ENCODE measurements around the gene NT5DC1.

NT5DC1 gene

DNA sequence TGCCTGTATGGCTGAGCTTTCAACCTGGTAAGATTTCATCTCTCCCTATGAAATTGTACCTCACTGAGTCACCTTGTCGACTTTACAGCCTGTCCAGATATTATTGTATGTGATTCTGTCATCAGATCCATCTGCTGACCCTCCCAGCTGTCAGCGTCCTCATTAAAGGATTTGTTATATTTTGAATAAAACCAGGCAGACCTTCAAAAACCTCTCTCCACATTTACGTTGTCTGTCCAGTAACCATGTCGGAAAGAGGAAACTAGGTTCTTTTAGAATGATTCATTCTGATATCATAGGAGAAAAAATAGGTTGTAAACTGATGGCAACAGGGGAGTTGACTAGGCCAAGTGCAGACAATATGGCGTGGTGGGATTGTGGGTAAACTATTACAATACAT lies 114.8 kb downstream of the NT5DC1 start:
- H3K4me3 ChIP-seq (ENCODE audit: low read depth, low read length), result no peak overlapping the region
- H3K9me3 ChIP-seq (ENCODE audit: control insufficient read depth, low read length), result no peaks in the 10 kb centered on the region
- no peak overlapping the region for H2AFZ ChIP-seq
- H3K4me2 ChIP-seq (ENCODE audit: low read length), result no peak overlapping the region
- no peak for TF ChIP-seq CTCF (IDR thresholded peaks at IDR 0.05)
- peaks cover 5% of the 10 kb centered on the region for H3K4me1 ChIP-seq
- H3K79me2 ChIP-seq, result no peaks in the 10 kb centered on the region
- H3K9ac ChIP-seq, result no peak overlapping the region
- H3K27ac ChIP-seq, result no peak overlapping the region
- no peaks in the 10 kb centered on the region for H3K36me3 ChIP-seq (ENCODE audit: control insufficient read depth, insufficient read depth, low read length)
- no peaks in the 10 kb centered on the region for H3K27me3 ChIP-seq (ENCODE audit: control insufficient read depth, insufficient read depth, low read length)

DNA sequence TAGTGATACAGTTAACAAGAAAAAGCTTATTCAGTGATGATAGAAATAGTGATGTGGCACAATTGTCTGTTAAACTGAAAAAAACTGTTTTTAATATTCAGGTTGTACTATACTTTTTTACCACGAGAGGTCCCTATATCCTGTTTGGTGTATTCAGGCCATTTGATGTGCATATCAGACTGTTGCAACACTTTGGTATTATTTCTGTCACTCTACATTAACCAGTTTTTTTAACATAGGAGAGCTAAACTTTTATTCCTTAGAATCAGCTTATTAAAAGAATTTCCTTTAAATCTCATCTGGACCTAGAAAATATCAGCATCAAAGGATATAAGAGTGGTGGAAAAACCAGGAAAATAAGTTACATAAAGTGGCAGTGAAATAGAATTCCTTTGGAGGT lies 116.4 kb downstream of the NT5DC1 start:
- Histone ChIP-seq H3K36me3 (ENCODE audit: control insufficient read depth, insufficient read depth, low read length) (no peaks in the 10 kb centered on the region), H3K9ac (no peak overlapping the region)

GRCh38 chr6:116218172-116218633 lies 117.5 kb downstream of the NT5DC1 start:
- no peaks in the 10 kb centered on the region for H3K9me3 ChIP-seq (ENCODE audit: control insufficient read depth, low read length)

More for the DNA sequence above, 116.4 kb downstream of the NT5DC1 start:
- Histone ChIP-seq H3K9me3 (ENCODE audit: control insufficient read depth, low read length) (no peaks in the 10 kb centered on the region), H3K4me2 (ENCODE audit: low read length) (no peak overlapping the region), H3K4me3 (ENCODE audit: low read depth, low read length) (no peak overlapping the region), H3K27me3 (ENCODE audit: control insufficient read depth, insufficient read depth, low read length) (no peaks in the 10 kb centered on the region), H3K79me2 (no peaks in the 10 kb centered on the region), H3K4me1 (peaks cover 6% of the 10 kb centered on the region), H2AFZ (no peak overlapping the region), H3K27ac (no peak overlapping the region)
- peak; percentile 37 for TF ChIP-seq CTCF (IDR thresholded peaks at IDR 0.05)

DNA sequence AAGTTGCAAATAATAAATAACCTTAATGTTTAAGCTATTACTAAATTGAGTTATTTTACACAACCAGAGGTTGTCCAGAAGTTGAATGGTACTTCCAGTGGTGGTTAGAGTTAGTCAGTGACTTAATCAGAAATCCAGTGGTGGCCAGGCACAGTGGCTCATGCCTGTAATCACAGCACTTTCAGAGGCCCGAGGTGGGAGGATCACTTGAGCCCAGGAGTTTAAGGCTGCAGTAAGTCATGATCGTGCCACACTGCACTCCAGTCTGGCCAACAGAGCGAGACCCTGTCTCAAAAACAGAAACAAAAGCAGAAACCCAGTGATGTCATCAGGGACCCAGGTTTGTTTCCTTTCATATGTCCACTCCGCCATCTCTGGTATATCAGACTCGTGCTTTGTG lies 118.2 kb downstream of the NT5DC1 start:
- no peaks in the 10 kb centered on the region for H3K36me3 ChIP-seq (ENCODE audit: control insufficient read depth, insufficient read depth, low read length)
- no peak for TF ChIP-seq CTCF (IDR thresholded peaks at IDR 0.05)
- H3K79me2 ChIP-seq, result no peaks in the 10 kb centered on the region
- H3K27ac ChIP-seq, result no peak overlapping the region
- no peak overlapping the region for H3K9ac ChIP-seq
- H3K4me2 ChIP-seq (ENCODE audit: low read length), result no peak overlapping the region
- no peak overlapping the region for H3K4me3 ChIP-seq (ENCODE audit: low read depth, low read length)
- H3K4me1 ChIP-seq, result peaks cover 6% of the 10 kb centered on the region
- H2AFZ ChIP-seq, result no peak overlapping the region
- H3K9me3 ChIP-seq (ENCODE audit: control insufficient read depth, low read length), result no peaks in the 10 kb centered on the region
- no peaks in the 10 kb centered on the region for H3K27me3 ChIP-seq (ENCODE audit: control insufficient read depth, insufficient read depth, low read length)

More at GRCh38 chr6:116218172-116218633, 117.5 kb downstream of the NT5DC1 start:
- H3K4me3 ChIP-seq (ENCODE audit: low read depth, low read length), result no peak overlapping the region
- H3K27me3 ChIP-seq (ENCODE audit: control insufficient read depth, insufficient read depth, low read length), result no peaks in the 10 kb centered on the region
- no peaks in the 10 kb centered on the region for H3K79me2 ChIP-seq
- no peak overlapping the region for H3K9ac ChIP-seq
- H3K4me2 ChIP-seq (ENCODE audit: low read length), result no peak overlapping the region
- no peaks in the 10 kb centered on the region for H3K36me3 ChIP-seq (ENCODE audit: control insufficient read depth, insufficient read depth, low read length)
- peaks cover 6% of the 10 kb centered on the region for H3K4me1 ChIP-seq
- no peak overlapping the region for H3K27ac ChIP-seq
- H2AFZ ChIP-seq, result no peak overlapping the region
- peak; percentile 52 for TF ChIP-seq CTCF (IDR thresholded peaks at IDR 0.05)

GRCh38 chr6:116221067-116221466 lies 120.4 kb downstream of the NT5DC1 start:
- Histone ChIP-seq H3K4me1 (peaks cover 6% of the 10 kb centered on the region), H3K79me2 (no peaks in the 10 kb centered on the region), H3K27me3 (ENCODE audit: control insufficient read depth, insufficient read depth, low read length) (no peaks in the 10 kb centered on the region), H3K4me3 (ENCODE audit: low read depth, low read length) (no peak overlapping the region), H2AFZ (no peak overlapping the region), H3K9ac (no peak overlapping the region), H3K4me2 (ENCODE audit: low read length) (no peak overlapping the region), H3K27ac (no peak overlapping the region), H3K36me3 (ENCODE audit: control insufficient read depth, insufficient read depth, low read length) (no peaks in the 10 kb centered on the region), H3K9me3 (ENCODE audit: control insufficient read depth, low read length) (no peaks in the 10 kb centered on the region)
- TF ChIP-seq CTCF (IDR thresholded peaks at IDR 0.05), result no peak

Data from parathyroid adenoma (tissue), 2 donors.